ENCODE measurements around the gene DNAH14. TPM values are rescaled to one million over a fixed set of nuclear protein-coding genes. Genes with fewer than 3 reads are reported as not detected.

DNAH14 gene
- total RNA-seq, 2 donors from 2014 or later, result 5.8 to 7.7 TPM

- H3K27ac ChIP-seq, result no peak overlapping the region
- no peaks in the 10 kb centered on the region for H3K4me1 ChIP-seq
- no peaks in the 10 kb centered on the region for H3K9me3 ChIP-seq
- H3K27me3 ChIP-seq, result no peaks in the 10 kb centered on the region
- H3K4me3 ChIP-seq, result no peak overlapping the region
- no peak for DNase-seq (ENCODE audit: low spot score)
- no peak for TF ChIP-seq CTCF (IDR thresholded peaks at IDR 0.05)
- no peaks in the 10 kb centered on the region for H3K36me3 ChIP-seq
Measured at GRCh38 chr1:225362805-225363204, 433.3 kb downstream of the DNAH14 start.

- Histone ChIP-seq H3K4me1 (no peaks in the 10 kb centered on the region), H3K9me3 (no peaks in the 10 kb centered on the region), H3K36me3 (no peaks in the 10 kb centered on the region), H3K27me3 (no peaks in the 10 kb centered on the region), H3K4me3 (no peak overlapping the region), H3K27ac (no peak overlapping the region)
- no peak for TF ChIP-seq CTCF (IDR thresholded peaks at IDR 0.05)
- no peak for DNase-seq (ENCODE audit: low spot score)
Measured at GRCh38 chr1:225364439-225364838, 435.0 kb downstream of the DNAH14 start.

- no peak overlapping the region for H3K4me3 ChIP-seq
- no peak overlapping the region for H3K27ac ChIP-seq
- no peaks in the 10 kb centered on the region for H3K4me1 ChIP-seq
- no peaks in the 10 kb centered on the region for H3K9me3 ChIP-seq
- H3K27me3 ChIP-seq, result no peaks in the 10 kb centered on the region
- H3K36me3 ChIP-seq, result no peaks in the 10 kb centered on the region
- TF ChIP-seq CTCF (IDR thresholded peaks at IDR 0.05), result no peak
- no peak for DNase-seq (ENCODE audit: low spot score)
Measured at GRCh38 chr1:225366018-225366417, 436.5 kb downstream of the DNAH14 start.

GRCh38 chr1:225366552-225366951 is 437.1 kb downstream of the DNAH14 start:
- no peak overlapping the region for H3K4me3 ChIP-seq
- H3K4me1 ChIP-seq, result no peaks in the 10 kb centered on the region
- no peak overlapping the region for H3K27ac ChIP-seq
- H3K9me3 ChIP-seq, result no peaks in the 10 kb centered on the region
- H3K27me3 ChIP-seq, result no peaks in the 10 kb centered on the region
- no peak for DNase-seq (ENCODE audit: low spot score)
- no peak for TF ChIP-seq CTCF (IDR thresholded peaks at IDR 0.05)
- H3K36me3 ChIP-seq, result no peaks in the 10 kb centered on the region

GRCh38 chr1:225368036-225368552 is 438.6 kb downstream of the DNAH14 start:
- no peak for DNase-seq (ENCODE audit: low spot score)
- no peak overlapping the region for H3K4me3 ChIP-seq
- no peaks in the 10 kb centered on the region for H3K4me1 ChIP-seq
- no peak overlapping the region for H3K27ac ChIP-seq
- H3K27me3 ChIP-seq, result no peaks in the 10 kb centered on the region
- TF ChIP-seq CTCF (IDR thresholded peaks at IDR 0.05), result no peak
- H3K36me3 ChIP-seq, result no peaks in the 10 kb centered on the region
- H3K9me3 ChIP-seq, result no peaks in the 10 kb centered on the region

- Histone ChIP-seq H3K27me3 (no peaks in the 10 kb centered on the region), H3K4me1 (no peaks in the 10 kb centered on the region), H3K36me3 (no peaks in the 10 kb centered on the region), H3K27ac (no peak overlapping the region), H3K9me3 (no peaks in the 10 kb centered on the region), H3K4me3 (no peak overlapping the region)
- no peak for TF ChIP-seq CTCF (IDR thresholded peaks at IDR 0.05)
- no peak for DNase-seq (ENCODE audit: low spot score)
Measured at GRCh38 chr1:225371366-225372010, 442.0 kb downstream of the DNAH14 start.

All from right atrium auricular region (tissue), 2 donors.